Measurements from ENCODE around the gene WDR86. TPM values are rescaled to one million over a fixed set of nuclear protein-coding genes. Genes with fewer than 3 reads are reported as not detected.

Gene WDR86
- polyA plus RNA-seq, 1 donor (not counting 4 experiments of a cell fraction or from before 2014, with no cell fraction given): not detected

- dilution Hi-C loops (cut with MboI; ENCODE audit: extremely low pct_ligation_motif_present, low sequenced_read_pairs): no loop called here
Observed at GRCh38 chr7:151347200-151347599, 62.6 kb downstream of the WDR86 start.

GRCh38 chr7:151346470-151346769 lies 63.4 kb downstream of the WDR86 start:
- no peaks in the 10 kb centered on the region for H3K9me3 ChIP-seq (ENCODE audit: control insufficient read depth, low read depth, low read length)
- DNase-seq (ENCODE audit: low read depth, low spot score) (no peak), FAIRE-seq (no peak)
- H3K9ac ChIP-seq (ENCODE audit: control insufficient read depth, extremely low read depth, insufficient read depth, low read length): no peak overlapping the region
- H2AFZ ChIP-seq (ENCODE audit: control insufficient read depth, low read length): no peak overlapping the region
- no peak overlapping the region for H3K4me3 ChIP-seq (ENCODE audit: control insufficient read depth in 2 of 3, extremely low read depth in 1 of 3, insufficient read depth in 2 of 3, low read depth in 1 of 3, low read length in 3 of 3)
- peaks cover 3% of the 10 kb centered on the region for H3K4me1 ChIP-seq (ENCODE audit: control insufficient read depth, extremely low read depth, insufficient read depth, low read length)
- H3K36me3 ChIP-seq (ENCODE audit: control insufficient read depth in 2 of 2, extremely low read depth in 1 of 2, insufficient read depth in 2 of 2, low read length in 2 of 2): peaks cover 5 to 12% of the 10 kb centered on the region in 2 experiments
- H3K4me2 ChIP-seq (ENCODE audit: control insufficient read depth, extremely low read depth, insufficient read depth, low read depth, low read length): no peak overlapping the region
- H3K27ac ChIP-seq (ENCODE audit: control insufficient read depth, insufficient read depth, low read length): no peak overlapping the region
- dilution Hi-C loops (cut with MboI; ENCODE audit: extremely low pct_ligation_motif_present, low sequenced_read_pairs): no loop called here
- H3K9me1 ChIP-seq (ENCODE audit: control insufficient read depth, extremely low read depth, insufficient read depth, low read length): no peaks in the 10 kb centered on the region
- H3K79me2 ChIP-seq (ENCODE audit: control insufficient read depth, insufficient read depth, low read length): peaks cover 13% of the 10 kb centered on the region
- H3K27me3 ChIP-seq (ENCODE audit: control insufficient read depth, extremely low read depth, insufficient read depth, low read length): no peaks in the 10 kb centered on the region
- TF ChIP-seq EZH2 (IDR thresholded peaks at IDR 0.05; ENCODE audit: low read length) (no peak), CTCF (optimal IDR thresholded peaks at IDR 0.05 in 1 of 3, IDR thresholded peaks at IDR 0.05 in 1 of 3, conservative IDR thresholded peaks at IDR 0.05 in 1 of 3; ENCODE audit: extremely low read depth in 1 of 3, insufficient read depth in 2 of 3, low read length in 3 of 3) (no peak)
- H4K20me1 ChIP-seq (ENCODE audit: control insufficient read depth, extremely low read depth, insufficient read depth, low read length): peaks cover 3% of the 10 kb centered on the region

More at GRCh38 chr7:151347200-151347599, 62.6 kb downstream of the WDR86 start:
- Histone ChIP-seq H3K27me3 (ENCODE audit: control insufficient read depth, extremely low read depth, insufficient read depth, low read length) (no peaks in the 10 kb centered on the region), H4K20me1 (ENCODE audit: control insufficient read depth, extremely low read depth, insufficient read depth, low read length) (peaks cover 3% of the 10 kb centered on the region), H3K4me3 (ENCODE audit: control insufficient read depth in 2 of 3, extremely low read depth in 1 of 3, insufficient read depth in 2 of 3, low read depth in 1 of 3, low read length in 3 of 3) (no peak overlapping the region), H3K27ac (ENCODE audit: control insufficient read depth, insufficient read depth, low read length) (no peak overlapping the region), H3K9ac (ENCODE audit: control insufficient read depth, extremely low read depth, insufficient read depth, low read length) (no peak overlapping the region), H3K9me1 (ENCODE audit: control insufficient read depth, extremely low read depth, insufficient read depth, low read length) (no peaks in the 10 kb centered on the region), H3K36me3 (ENCODE audit: control insufficient read depth in 2 of 2, extremely low read depth in 1 of 2, insufficient read depth in 2 of 2, low read length in 2 of 2) (peaks cover 12 to 15% of the 10 kb centered on the region in 2 experiments), H2AFZ (ENCODE audit: control insufficient read depth, low read length) (no peak overlapping the region), H3K4me2 (ENCODE audit: control insufficient read depth, extremely low read depth, insufficient read depth, low read depth, low read length) (no peak overlapping the region), H3K79me2 (ENCODE audit: control insufficient read depth, insufficient read depth, low read length) (peaks cover 12% of the 10 kb centered on the region), H3K9me3 (ENCODE audit: control insufficient read depth, low read depth, low read length) (no peaks in the 10 kb centered on the region), H3K4me1 (ENCODE audit: control insufficient read depth, extremely low read depth, insufficient read depth, low read length) (peaks cover 3% of the 10 kb centered on the region)
- TF ChIP-seq CTCF (optimal IDR thresholded peaks at IDR 0.05 in 1 of 3, IDR thresholded peaks at IDR 0.05 in 1 of 3, conservative IDR thresholded peaks at IDR 0.05 in 1 of 3; ENCODE audit: extremely low read depth in 1 of 3, insufficient read depth in 2 of 3, low read length in 3 of 3) (no peak), EZH2 (IDR thresholded peaks at IDR 0.05; ENCODE audit: low read length) (no peak)
- FAIRE-seq (no peak), DNase-seq (ENCODE audit: low read depth, low spot score) (no peak)
